HepG2 (cell line): ENCODE results near the gene FGF19. TPM values are rescaled to one million over a fixed set of nuclear protein-coding genes. Genes with fewer than 3 reads are reported as not detected.
A peak's percentile ranks its signal among the peaks of the same experiment; 100 is the strongest.

Source experiments
- BRD4 ChIP-seq: sonication (generic); formaldehyde crosslinking; IDR thresholded peaks from 2 replicates; pipeline ENCODE4 v1.4.0; 2020; ENCODE audit warnings: missing genetic modification reagents
- GATAD1 ChIP-seq: IDR thresholded peaks from 2 replicates; pipeline ENCODE4 v1.6.1; 2016; ENCODE audit warnings: missing genetic modification reagents, missing compliant biosample characterization
- MYNN ChIP-seq: sonication (generic); formaldehyde crosslinking; IDR thresholded peaks from 2 replicates; pipeline ENCODE4 v1.4.0; 2020; ENCODE audit warnings: mild to moderate bottlenecking, low read depth, missing genetic modification reagents
- PHB2 ChIP-seq: fragments of 450-650 bp; IDR thresholded peaks from 2 replicates; pipeline ENCODE4 v1.6.1; 2018; ENCODE audit not compliant: partially characterized antibody
- SATB2 ChIP-seq: sonication (generic); formaldehyde crosslinking; IDR thresholded peaks from 2 replicates; pipeline ENCODE4 v1.5.0; 2020; ENCODE audit warnings: missing genetic modification reagents
- ZBTB1 ChIP-seq: sonication (generic); formaldehyde crosslinking; IDR thresholded peaks from 2 replicates; pipeline ENCODE4 v1.4.0; 2020; ENCODE audit warnings: missing genetic modification reagents, borderline replicate concordance
- ZNF10 ChIP-seq: sonication (generic); formaldehyde crosslinking; IDR thresholded peaks from 2 replicates; pipeline ENCODE4 v1.4.0; 2020; ENCODE audit warnings: mild to moderate bottlenecking, low read depth, missing genetic modification reagents, borderline replicate concordance
- ZNF274 ChIP-seq: sonication (generic); formaldehyde crosslinking; IDR thresholded peaks from 2 replicates; pipeline ENCODE4 v1.5.1; 2020; ENCODE audit warnings: mild to moderate bottlenecking, missing genetic modification reagents
- ZNF296 ChIP-seq: sonication (generic); formaldehyde crosslinking; conservative IDR thresholded peaks from 2 replicates; pipeline ENCODE4 v1.5.0; 2020; ENCODE audit warnings: mild to moderate bottlenecking, missing genetic modification reagents
- ZNF577 ChIP-seq: sonication (generic); formaldehyde crosslinking; IDR thresholded peaks from 2 replicates; pipeline ENCODE4 v1.4.0; 2020; ENCODE audit warnings: mild to moderate bottlenecking, low read depth, missing genetic modification reagents, borderline replicate concordance
- ZNF7 ChIP-seq: IDR thresholded peaks from 2 replicates; pipeline ENCODE4 v1.6.1; 2016; ENCODE audit warnings: missing biosample characterization, missing genetic modification reagents
- ZNF780A ChIP-seq: sonication (generic); formaldehyde crosslinking; IDR thresholded peaks from 2 replicates; pipeline ENCODE4 v1.8.0; 2022; ENCODE audit warnings: mild to moderate bottlenecking, missing genetic modification reagents, moderate library complexity
- polyA plus RNA-seq, 8 experiments: library from polyadenylated mRNA; depleted of rRNA in 3 of 8; stranded (reverse) in 7 of 8; unstranded in 1 of 8; fragments of >200 nt; fragmentation: Illumina TruSeq in 4 of 8; extraction: Trizol in 4 of 8; gene quantifications; 2 replicates each; pipeline versions ENCODE4 v1.2.1 to v1.2.3, GENCODE V29; 2011 to 2016; ENCODE audit warnings: low read depth in 4 of 8, missing spikeins in 1 of 8, mixed read lengths in 1 of 8; ENCODE audit not compliant: insufficient read depth in 1 of 8
- total RNA-seq, 5 experiments: library from RNA; depleted of rRNA; stranded (reverse); fragments of >200 nt; fragmentation: Illumina TruSeq; extraction: Trizol; gene quantifications; 2 replicates each; pipeline ENCODE4 v1.2.3, GENCODE V29; 2016; ENCODE audit warnings: low read depth in 1 of 5
- TF ChIP-seq, protein P1 (sequence below): sonication (generic); formaldehyde crosslinking; IDR thresholded peaks from 2 replicates; pipeline ENCODE4 v1.5.1; 2020; ENCODE audit warnings: missing genetic modification reagents, mild to moderate bottlenecking, borderline replicate concordance
- TF ChIP-seq, protein P2 (sequence below): sonication (generic); formaldehyde crosslinking; IDR thresholded peaks from 2 replicates; pipeline ENCODE4 v1.5.0; 2020; ENCODE audit warnings: mild to moderate bottlenecking, low read depth, missing genetic modification reagents, borderline replicate concordance
- TF ChIP-seq, protein P3 (sequence below): sonication (generic); formaldehyde crosslinking; IDR thresholded peaks from 2 replicates; pipeline ENCODE4 v1.4.0; 2020; ENCODE audit warnings: missing genetic modification reagents
- TF ChIP-seq, protein P4 (sequence below): sonication (generic); formaldehyde crosslinking; IDR thresholded peaks from 2 replicates; pipeline ENCODE4 v1.5.0; 2020; ENCODE audit warnings: missing genetic modification reagents, mild to moderate bottlenecking, borderline replicate concordance
- TF ChIP-seq, protein P5 (sequence below): sonication (generic); formaldehyde crosslinking; IDR thresholded peaks from 2 replicates; pipeline ENCODE4 v1.8.1; 2023; ENCODE audit warnings: mild to moderate bottlenecking, moderate library complexity, missing genetic modification reagents

FGF19 gene
- total and polyA plus RNA-seq, 2 of the 13 experiments (the other 11 are each of a cell fraction or from before 2014, with no cell fraction given): 0.07 TPM; not detected in 1

DNA sequence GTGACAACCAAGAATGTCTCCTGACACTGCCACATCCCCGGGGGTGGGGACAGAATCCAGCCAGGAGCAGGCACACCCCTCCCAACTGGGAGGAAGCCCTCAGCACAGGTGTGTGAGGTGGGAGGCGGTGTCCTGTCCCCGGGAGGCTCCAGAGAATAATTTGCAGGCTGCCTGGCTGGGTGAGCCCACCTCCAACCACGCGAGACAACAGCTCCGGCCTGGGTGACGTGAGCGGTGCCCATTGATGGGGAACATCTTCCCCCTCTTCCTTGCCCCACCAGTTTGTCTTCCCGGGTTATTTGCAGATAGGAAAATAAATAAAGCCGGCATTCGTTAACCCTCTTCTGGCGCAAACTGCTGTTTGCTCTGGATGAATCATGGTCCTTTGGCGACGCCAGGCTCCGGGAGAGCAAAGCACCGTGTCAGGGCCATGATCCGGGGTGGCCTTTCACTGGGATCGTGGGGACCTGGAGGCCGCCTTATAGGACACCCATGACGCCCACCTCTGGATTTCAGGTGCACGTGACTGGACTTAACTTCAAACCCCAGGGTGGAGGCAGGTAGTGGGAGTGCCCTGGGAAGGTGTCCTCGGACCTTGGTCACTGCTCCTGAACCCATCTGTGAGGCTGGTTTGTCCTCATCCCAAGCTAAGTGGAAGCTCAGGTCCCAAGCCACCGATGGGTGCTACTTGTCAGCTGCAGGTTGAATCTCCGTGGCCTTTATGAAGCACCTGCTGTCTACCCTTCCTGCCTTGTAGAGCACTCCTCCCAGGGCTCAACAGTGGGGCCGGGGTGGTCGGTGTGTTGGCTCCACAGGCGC lies 49.0 kb downstream of the FGF19 start (continued):
- TF ChIP-seq, protein P1, sequence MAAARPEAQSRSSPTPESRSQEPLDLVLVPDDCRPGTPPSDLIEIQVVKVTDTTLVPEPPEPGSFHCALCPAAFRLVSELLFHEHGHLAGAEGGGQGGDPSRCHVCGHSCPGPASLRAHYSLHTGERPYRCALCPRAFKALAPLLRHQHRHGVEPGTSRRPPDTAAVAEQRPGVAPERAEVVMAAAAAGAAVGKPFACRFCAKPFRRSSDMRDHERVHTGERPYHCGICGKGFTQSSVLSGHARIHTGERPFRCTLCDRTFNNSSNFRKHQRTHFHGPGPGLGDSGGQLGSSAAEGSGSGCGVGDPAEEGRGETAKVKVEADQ (CRISPR knock-in tag): peak; percentile 51; the same call in 1 of the 2 replicates
- TF ChIP-seq, protein P2, sequence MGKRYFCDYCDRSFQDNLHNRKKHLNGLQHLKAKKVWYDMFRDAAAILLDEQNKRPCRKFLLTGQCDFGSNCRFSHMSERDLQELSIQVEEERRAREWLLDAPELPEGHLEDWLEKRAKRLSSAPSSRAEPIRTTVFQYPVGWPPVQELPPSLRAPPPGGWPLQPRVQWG (CRISPR knock-in tag): no peak
- TF ChIP-seq ZNF10 (CRISPR knock-in tag): no peak
- TF ChIP-seq, protein P3, sequence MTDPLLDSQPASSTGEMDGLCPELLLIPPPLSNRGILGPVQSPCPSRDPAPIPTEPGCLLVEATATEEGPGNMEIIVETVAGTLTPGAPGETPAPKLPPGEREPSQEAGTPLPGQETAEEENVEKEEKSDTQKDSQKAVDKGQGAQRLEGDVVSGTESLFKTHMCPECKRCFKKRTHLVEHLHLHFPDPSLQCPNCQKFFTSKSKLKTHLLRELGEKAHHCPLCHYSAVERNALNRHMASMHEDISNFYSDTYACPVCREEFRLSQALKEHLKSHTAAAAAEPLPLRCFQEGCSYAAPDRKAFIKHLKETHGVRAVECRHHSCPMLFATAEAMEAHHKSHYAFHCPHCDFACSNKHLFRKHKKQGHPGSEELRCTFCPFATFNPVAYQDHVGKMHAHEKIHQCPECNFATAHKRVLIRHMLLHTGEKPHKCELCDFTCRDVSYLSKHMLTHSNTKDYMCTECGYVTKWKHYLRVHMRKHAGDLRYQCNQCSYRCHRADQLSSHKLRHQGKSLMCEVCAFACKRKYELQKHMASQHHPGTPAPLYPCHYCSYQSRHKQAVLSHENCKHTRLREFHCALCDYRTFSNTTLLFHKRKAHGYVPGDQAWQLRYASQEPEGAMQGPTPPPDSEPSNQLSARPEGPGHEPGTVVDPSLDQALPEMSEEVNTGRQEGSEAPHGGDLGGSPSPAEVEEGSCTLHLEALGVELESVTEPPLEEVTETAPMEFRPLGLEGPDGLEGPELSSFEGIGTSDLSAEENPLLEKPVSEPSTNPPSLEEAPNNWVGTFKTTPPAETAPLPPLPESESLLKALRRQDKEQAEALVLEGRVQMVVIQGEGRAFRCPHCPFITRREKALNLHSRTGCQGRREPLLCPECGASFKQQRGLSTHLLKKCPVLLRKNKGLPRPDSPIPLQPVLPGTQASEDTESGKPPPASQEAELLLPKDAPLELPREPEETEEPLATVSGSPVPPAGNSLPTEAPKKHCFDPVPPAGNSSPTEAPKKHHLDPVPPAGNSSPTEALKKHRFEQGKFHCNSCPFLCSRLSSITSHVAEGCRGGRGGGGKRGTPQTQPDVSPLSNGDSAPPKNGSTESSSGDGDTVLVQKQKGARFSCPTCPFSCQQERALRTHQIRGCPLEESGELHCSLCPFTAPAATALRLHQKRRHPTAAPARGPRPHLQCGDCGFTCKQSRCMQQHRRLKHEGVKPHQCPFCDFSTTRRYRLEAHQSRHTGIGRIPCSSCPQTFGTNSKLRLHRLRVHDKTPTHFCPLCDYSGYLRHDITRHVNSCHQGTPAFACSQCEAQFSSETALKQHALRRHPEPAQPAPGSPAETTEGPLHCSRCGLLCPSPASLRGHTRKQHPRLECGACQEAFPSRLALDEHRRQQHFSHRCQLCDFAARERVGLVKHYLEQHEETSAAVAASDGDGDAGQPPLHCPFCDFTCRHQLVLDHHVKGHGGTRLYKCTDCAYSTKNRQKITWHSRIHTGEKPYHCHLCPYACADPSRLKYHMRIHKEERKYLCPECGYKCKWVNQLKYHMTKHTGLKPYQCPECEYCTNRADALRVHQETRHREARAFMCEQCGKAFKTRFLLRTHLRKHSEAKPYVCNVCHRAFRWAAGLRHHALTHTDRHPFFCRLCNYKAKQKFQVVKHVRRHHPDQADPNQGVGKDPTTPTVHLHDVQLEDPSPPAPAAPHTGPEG (CRISPR knock-in tag): 0 out of 2 replicates have a peak, but pooled peaks have one; percentile 7
- no peak for TF ChIP-seq ZNF780A (CRISPR knock-in tag)
- TF ChIP-seq ZBTB1 (CRISPR knock-in tag): no peak
- no peak for TF ChIP-seq ZNF296
- peak; percentile 63; the same call in 1 of the 2 replicates for TF ChIP-seq ZNF274 (CRISPR knock-in tag)
- no peak for TF ChIP-seq MYNN
- no peak for TF ChIP-seq SATB2
- TF ChIP-seq, protein P4, sequence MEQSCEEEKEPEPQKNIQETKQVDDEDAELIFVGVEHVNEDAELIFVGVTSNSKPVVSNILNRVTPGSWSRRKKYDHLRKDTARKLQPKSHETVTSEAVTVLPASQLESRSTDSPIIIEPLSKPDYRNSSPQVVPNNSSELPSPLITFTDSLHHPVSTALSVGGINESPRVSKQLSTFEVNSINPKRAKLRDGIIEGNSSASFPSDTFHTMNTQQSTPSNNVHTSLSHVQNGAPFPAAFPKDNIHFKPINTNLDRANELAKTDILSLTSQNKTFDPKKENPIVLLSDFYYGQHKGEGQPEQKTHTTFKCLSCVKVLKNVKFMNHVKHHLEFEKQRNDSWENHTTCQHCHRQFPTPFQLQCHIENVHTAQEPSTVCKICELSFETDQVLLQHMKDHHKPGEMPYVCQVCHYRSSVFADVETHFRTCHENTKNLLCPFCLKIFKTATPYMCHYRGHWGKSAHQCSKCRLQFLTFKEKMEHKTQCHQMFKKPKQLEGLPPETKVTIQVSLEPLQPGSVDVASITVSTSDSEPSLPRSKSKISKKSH (CRISPR knock-in tag): no peak
- TF ChIP-seq, protein P5, sequence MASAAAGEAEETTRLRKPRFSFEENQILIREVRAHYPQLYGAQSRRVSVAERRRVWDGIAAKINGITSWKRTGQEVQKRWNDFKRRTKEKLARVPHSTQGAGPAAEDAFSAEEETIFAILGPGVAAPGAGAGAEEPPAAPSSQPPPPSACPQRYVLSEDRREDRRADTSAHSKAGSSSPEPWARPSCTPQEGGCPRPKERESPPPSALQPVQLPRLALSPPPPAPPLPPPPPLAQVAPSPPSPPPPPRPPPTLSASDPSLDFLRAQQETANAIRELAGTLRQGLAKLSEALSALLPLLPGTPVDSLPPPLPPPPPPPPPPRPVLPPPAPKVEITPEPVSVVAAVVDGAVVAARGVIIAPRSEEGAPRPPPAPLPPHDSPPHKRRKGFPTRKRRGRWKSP (CRISPR knock-in tag): peak; percentile 91
- TF ChIP-seq ZNF7: no peak
- TF ChIP-seq GATAD1 (CRISPR knock-in tag): no peak
- TF ChIP-seq ZNF577 (CRISPR knock-in tag): no peak
- no peak for TF ChIP-seq PHB2
- TF ChIP-seq BRD4 (CRISPR knock-in tag): 0 out of 2 replicates have a peak, but pooled peaks have one; percentile 30
